Stimulated activated naive CD8-positive, alpha-beta T cell treated with anti-CD3 and anti-CD28 coated beads, Interleukin-15, Interleukin-2, amounts not matched to agents 100 ng/mL and 50 ng/mL, for 24 hours (primary cell): ENCODE data around the gene PDSS2.
"Not testable (repeated sequence)": the region's sequence is repeated elsewhere in the genome, so short reads cannot be mapped to it uniquely, and the experiment has no call there.

ENCODE experiments used
- H3K27ac Mint-ChIP-seq: one replicate; pipeline ENCODE4 v1.8.0; 2021; ENCODE audit warnings: mild to moderate bottlenecking, mixed read lengths
- H3K27me3 Mint-ChIP-seq: one replicate; pipeline ENCODE4 v1.8.0; 2021; ENCODE audit warnings: mixed read lengths
- H3K36me3 Mint-ChIP-seq: one replicate; pipeline ENCODE4 v1.8.0; 2021; ENCODE audit warnings: low read depth, mixed read lengths
- H3K4me1 Mint-ChIP-seq: one replicate; pipeline ENCODE4 v1.8.0; 2021; ENCODE audit warnings: low read depth, mixed read lengths
- H3K4me3 Mint-ChIP-seq: one replicate; pipeline ENCODE4 v1.8.0; 2021; ENCODE audit warnings: mild to moderate bottlenecking, mixed read lengths
- H3K9me3 Mint-ChIP-seq: one replicate; pipeline ENCODE4 v1.8.0; 2021; ENCODE audit warnings: mixed read lengths

PDSS2 gene

GRCh38 chr6:107315114-107315513 is 144.2 kb downstream of the PDSS2 start:
- no peaks in the 10 kb centered on the region for H3K9me3 Mint-ChIP-seq
- H3K4me1 Mint-ChIP-seq: no peaks in the 10 kb centered on the region
- H3K36me3 Mint-ChIP-seq: no peaks in the 10 kb centered on the region

GRCh38 chr6:107314531-107314939 is 144.8 kb downstream of the PDSS2 start:
- Mint-ChIP-seq H3K9me3 (no peaks in the 10 kb centered on the region), H3K4me3 (no peak overlapping the region), H3K4me1 (no peaks in the 10 kb centered on the region), H3K27ac (no peak overlapping the region), H3K36me3 (no peaks in the 10 kb centered on the region), H3K27me3 (no peaks in the 10 kb centered on the region)

More at GRCh38 chr6:107315114-107315513, 144.2 kb downstream of the PDSS2 start:
- Mint-ChIP-seq H3K27ac (no peak overlapping the region), H3K4me3 (no peak overlapping the region), H3K27me3 (no peaks in the 10 kb centered on the region)

- no peaks in the 10 kb centered on the region for H3K9me3 Mint-ChIP-seq
- no peaks in the 10 kb centered on the region for H3K36me3 Mint-ChIP-seq
- no peak overlapping the region for H3K4me3 Mint-ChIP-seq
- no peak overlapping the region for H3K27ac Mint-ChIP-seq
- H3K27me3 Mint-ChIP-seq: no peaks in the 10 kb centered on the region
- H3K4me1 Mint-ChIP-seq: no peaks in the 10 kb centered on the region
These were observed 145.6 kb downstream of the PDSS2 start for GRCh38 chr6:107313776-107314175.

GRCh38 chr6:107310362-107310761 is 149.0 kb downstream of the PDSS2 start:
- H3K4me3 Mint-ChIP-seq: no peak overlapping the region
- H3K27ac Mint-ChIP-seq: no peak overlapping the region
- H3K36me3 Mint-ChIP-seq: no peaks in the 10 kb centered on the region
- H3K4me1 Mint-ChIP-seq: peaks cover 3% of the 10 kb centered on the region
- H3K9me3 Mint-ChIP-seq: no peaks in the 10 kb centered on the region
- H3K27me3 Mint-ChIP-seq: no peaks in the 10 kb centered on the region

- no peaks in the 10 kb centered on the region for H3K27me3 Mint-ChIP-seq
- H3K4me3 Mint-ChIP-seq: no peak overlapping the region
- no peaks in the 10 kb centered on the region for H3K36me3 Mint-ChIP-seq
- peaks cover 16% of the 10 kb centered on the region for H3K4me1 Mint-ChIP-seq
- no peak overlapping the region for H3K27ac Mint-ChIP-seq
- H3K9me3 Mint-ChIP-seq: no peaks in the 10 kb centered on the region
These were observed 150.7 kb downstream of the PDSS2 start for GRCh38 chr6:107308677-107309076.

GRCh38 chr6:107305994-107306393 is 153.4 kb downstream of the PDSS2 start:
- H3K4me1 Mint-ChIP-seq: peaks cover 16% of the 10 kb centered on the region
- not testable (repeated sequence) for H3K27me3 Mint-ChIP-seq, H3K4me3 Mint-ChIP-seq, H3K36me3 Mint-ChIP-seq, H3K9me3 Mint-ChIP-seq, H3K27ac Mint-ChIP-seq

GRCh38 chr6:107305391-107305790 is 154.0 kb downstream of the PDSS2 start:
- no peaks in the 10 kb centered on the region for H3K9me3 Mint-ChIP-seq
- no peaks in the 10 kb centered on the region for H3K27me3 Mint-ChIP-seq
- peaks cover 16% of the 10 kb centered on the region for H3K4me1 Mint-ChIP-seq
- H3K36me3 Mint-ChIP-seq: no peaks in the 10 kb centered on the region
- H3K4me3 Mint-ChIP-seq: no peak overlapping the region
- H3K27ac Mint-ChIP-seq: no peak overlapping the region

- H3K27ac Mint-ChIP-seq: peak overlapping the region; percentile 29
- H3K4me1 Mint-ChIP-seq: peaks cover 16% of the 10 kb centered on the region
- no peaks in the 10 kb centered on the region for H3K27me3 Mint-ChIP-seq
- H3K36me3 Mint-ChIP-seq: no peaks in the 10 kb centered on the region
- H3K9me3 Mint-ChIP-seq: no peaks in the 10 kb centered on the region
- no peak overlapping the region for H3K4me3 Mint-ChIP-seq
These were observed 154.8 kb downstream of the PDSS2 start for GRCh38 chr6:107304421-107305025.

GRCh38 chr6:107293350-107293749 is 166.0 kb downstream of the PDSS2 start:
- Mint-ChIP-seq H3K4me1 (no peaks in the 10 kb centered on the region), H3K27ac (no peak overlapping the region), H3K9me3 (peaks cover 2% of the 10 kb centered on the region), H3K36me3 (peaks cover 3% of the 10 kb centered on the region), H3K27me3 (no peaks in the 10 kb centered on the region), H3K4me3 (no peak overlapping the region)

- Mint-ChIP-seq H3K27me3 (no peaks in the 10 kb centered on the region), H3K4me3 (no peak overlapping the region), H3K27ac (no peak overlapping the region), H3K4me1 (no peaks in the 10 kb centered on the region), H3K9me3 (peaks cover 3% of the 10 kb centered on the region), H3K36me3 (peaks cover 6% of the 10 kb centered on the region)
These were observed 166.6 kb downstream of the PDSS2 start for GRCh38 chr6:107292715-107293271.

GRCh38 chr6:107290491-107290890 is 168.9 kb downstream of the PDSS2 start:
- H3K4me1 Mint-ChIP-seq: no peaks in the 10 kb centered on the region
- H3K36me3 Mint-ChIP-seq: peaks cover 6% of the 10 kb centered on the region
- peaks cover 3% of the 10 kb centered on the region for H3K9me3 Mint-ChIP-seq
- no peak overlapping the region for H3K4me3 Mint-ChIP-seq
- no peaks in the 10 kb centered on the region for H3K27me3 Mint-ChIP-seq
- no peak overlapping the region for H3K27ac Mint-ChIP-seq

- not testable (repeated sequence) for H3K9me3 Mint-ChIP-seq, H3K27ac Mint-ChIP-seq, H3K4me3 Mint-ChIP-seq, H3K36me3 Mint-ChIP-seq, H3K27me3 Mint-ChIP-seq, H3K4me1 Mint-ChIP-seq
These were observed 170.1 kb downstream of the PDSS2 start for GRCh38 chr6:107289258-107289657.

GRCh38 chr6:107285683-107286082 is 173.7 kb downstream of the PDSS2 start:
- not testable (repeated sequence) for H3K4me1 Mint-ChIP-seq, H3K27ac Mint-ChIP-seq, H3K27me3 Mint-ChIP-seq, H3K9me3 Mint-ChIP-seq, H3K4me3 Mint-ChIP-seq, H3K36me3 Mint-ChIP-seq

- Mint-ChIP-seq H3K4me3 (no peak overlapping the region), H3K27ac (no peak overlapping the region), H3K36me3 (peaks cover 6% of the 10 kb centered on the region), H3K27me3 (no peaks in the 10 kb centered on the region), H3K9me3 (peaks cover 3% of the 10 kb centered on the region), H3K4me1 (no peaks in the 10 kb centered on the region)
These were observed 174.6 kb downstream of the PDSS2 start for GRCh38 chr6:107284805-107285204.

- no peak overlapping the region for H3K4me3 Mint-ChIP-seq
- H3K27me3 Mint-ChIP-seq: no peaks in the 10 kb centered on the region
These were observed 178.6 kb downstream of the PDSS2 start for GRCh38 chr6:107280791-107281190.

GRCh38 chr6:107280001-107280400 is 179.4 kb downstream of the PDSS2 start:
- not testable (repeated sequence) for H3K4me3 Mint-ChIP-seq, H3K27ac Mint-ChIP-seq

More at GRCh38 chr6:107280791-107281190, 178.6 kb downstream of the PDSS2 start:
- H3K9me3 Mint-ChIP-seq: no peaks in the 10 kb centered on the region
- no peaks in the 10 kb centered on the region for H3K4me1 Mint-ChIP-seq
- no peak overlapping the region for H3K27ac Mint-ChIP-seq
- H3K36me3 Mint-ChIP-seq: no peaks in the 10 kb centered on the region

More at GRCh38 chr6:107280001-107280400, 179.4 kb downstream of the PDSS2 start:
- H3K9me3 Mint-ChIP-seq, H3K36me3 Mint-ChIP-seq, H3K4me1 Mint-ChIP-seq, H3K27me3 Mint-ChIP-seq: not testable (repeated sequence)
